Measurements from ENCODE around the gene SRPK2.
"Not testable (repeated sequence)": the region's sequence is repeated elsewhere in the genome, so short reads cannot be mapped to it uniquely, and the experiment has no call there.

DNA sequence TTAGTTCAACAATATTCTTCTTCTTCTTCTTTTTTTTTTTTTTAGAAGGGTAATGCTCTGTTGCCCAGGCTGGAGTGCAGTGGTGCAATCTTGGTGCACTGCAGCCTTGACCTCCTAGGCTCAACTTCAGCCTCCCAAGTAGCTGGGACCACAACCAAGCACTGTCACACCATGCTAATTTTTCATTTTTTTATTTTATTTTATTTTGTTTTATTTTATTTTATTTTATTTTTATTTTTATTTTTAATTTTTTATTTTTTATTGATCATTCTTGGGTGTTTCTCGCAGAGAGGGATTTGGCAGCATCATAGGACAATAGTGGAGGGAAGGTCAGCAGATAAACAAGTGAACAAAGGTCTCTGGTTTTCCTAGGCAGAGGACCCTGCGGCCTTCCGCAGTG lies 21.1 kb upstream of the SRPK2 start:
- not testable (repeated sequence) for TF ChIP-seq FOXM1 (IDR thresholded peaks at IDR 0.05; ENCODE audit: borderline replicate concordance); BHLHE40 (IDR thresholded peaks at IDR 0.05; ENCODE audit: borderline replicate concordance); SUZ12 (IDR thresholded peaks at IDR 0.05); SP1 (IDR thresholded peaks at IDR 0.05); FOXK2 (IDR thresholded peaks at IDR 0.05); LEF1 (IDR thresholded peaks at IDR 0.05; ENCODE audit: borderline replicate concordance)

Measured in HEK293T (cell line).